Measurements from ENCODE around the gene TCP11L2.
A peak's percentile ranks its signal among the peaks of the same experiment; 100 is the strongest.
"Not testable (repeated sequence)": the region's sequence is repeated elsewhere in the genome, so short reads cannot be mapped to it uniquely, and the experiment has no call there.

The TCP11L2 gene

DNA sequence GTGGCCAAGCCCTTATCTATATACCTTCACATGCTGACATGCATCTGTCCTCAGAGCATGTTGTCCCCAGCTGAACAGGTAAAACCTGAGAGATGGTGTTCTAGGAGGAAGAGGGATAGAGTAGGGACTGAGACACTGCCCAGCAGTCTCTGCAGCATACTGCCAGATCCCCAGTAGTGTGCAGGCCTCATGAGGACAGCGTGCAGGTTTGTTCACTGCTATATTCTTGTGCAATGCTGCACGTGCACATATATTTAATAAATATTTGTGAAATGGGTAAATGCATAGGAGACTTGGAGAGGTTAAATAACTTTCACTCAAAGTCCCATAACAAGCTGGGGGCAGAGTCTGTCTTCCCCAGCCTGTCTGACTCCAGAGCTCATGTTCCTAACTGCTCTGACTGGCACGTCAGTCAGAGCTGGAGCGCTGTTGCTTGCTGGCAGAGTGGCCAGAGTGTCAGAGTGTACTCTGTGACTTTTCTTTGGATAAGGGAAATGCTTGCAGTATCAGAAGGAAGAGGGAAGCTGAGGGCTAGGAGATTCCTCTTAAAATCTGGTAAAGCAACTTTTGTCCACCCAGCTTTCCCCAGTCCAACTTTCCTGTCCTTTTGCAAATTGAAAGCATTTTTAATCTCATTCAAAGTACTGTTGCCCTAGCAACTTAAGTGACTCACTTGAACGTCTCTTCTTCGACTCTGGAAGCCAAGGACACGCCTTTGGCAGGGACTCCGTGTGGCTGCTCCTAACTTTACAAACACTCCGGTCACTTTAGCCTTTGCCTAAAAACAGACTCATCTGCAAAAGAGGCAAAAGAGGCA, 40.1 kb downstream of the TCP11L2 start:
- DNase-seq: peak in 7 of 56 donors; percentile 1 to 22 (median 8)

DNA sequence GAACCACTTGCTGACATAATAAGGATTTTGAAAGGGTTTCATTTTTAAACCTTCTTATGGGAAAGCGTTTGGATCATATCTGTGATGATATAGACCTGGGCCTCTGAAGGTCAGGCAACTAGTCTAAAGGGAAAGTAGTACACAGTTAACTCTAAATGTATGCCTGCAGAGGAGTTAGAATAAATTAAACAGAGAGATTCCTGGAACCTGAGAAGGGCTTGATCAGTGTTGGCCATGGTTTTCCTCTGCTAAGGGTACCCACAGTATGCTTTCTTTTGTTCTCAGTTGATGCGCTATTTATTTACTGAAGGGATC, 40.6 kb downstream of the TCP11L2 start:
- no peak for DNase-seq

- DNase-seq: no peak
Observed at GRCh38 chr12:106344131-106344530, 41.6 kb downstream of the TCP11L2 start.

GRCh38 chr12:106345746-106346145, 43.2 kb downstream of the TCP11L2 start:
- DNase-seq: peak in 29 of 56 donors; percentile 0 to 40 (median 17)

GRCh38 chr12:106348411-106348810, 45.9 kb downstream of the TCP11L2 start:
- DNase-seq: no peak

DNA sequence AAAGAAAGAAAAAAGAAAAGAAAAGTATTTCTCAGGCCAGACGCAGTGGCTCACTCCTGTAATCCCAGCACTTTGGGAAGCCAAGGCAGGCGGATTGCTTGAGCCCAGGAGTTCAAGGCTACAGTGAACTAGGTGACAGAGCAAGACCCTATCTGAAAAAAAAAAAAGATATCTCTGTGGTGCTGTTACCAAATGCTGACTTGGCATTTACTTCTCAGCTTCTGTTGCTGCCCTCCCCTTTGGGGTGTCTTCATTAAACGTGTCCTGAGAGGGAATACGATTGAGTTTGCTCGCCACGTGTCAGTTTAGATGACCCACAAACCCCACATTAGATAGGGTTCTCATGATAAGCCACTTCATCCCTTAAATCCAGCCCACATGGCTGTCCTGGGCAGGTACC, 50.6 kb downstream of the TCP11L2 start:
- no peak for DNase-seq

GRCh38 chr12:106357549-106358395, 55.2 kb downstream of the TCP11L2 start, which contains the start of gene POLR3B:
TSS of gene POLR3B (plus strand) at chr12:106357748. CDS start at chr12:106357880, 132 bp downstream.
- peak; percentile 58 to 99 (median 95) for DNase-seq

DNA sequence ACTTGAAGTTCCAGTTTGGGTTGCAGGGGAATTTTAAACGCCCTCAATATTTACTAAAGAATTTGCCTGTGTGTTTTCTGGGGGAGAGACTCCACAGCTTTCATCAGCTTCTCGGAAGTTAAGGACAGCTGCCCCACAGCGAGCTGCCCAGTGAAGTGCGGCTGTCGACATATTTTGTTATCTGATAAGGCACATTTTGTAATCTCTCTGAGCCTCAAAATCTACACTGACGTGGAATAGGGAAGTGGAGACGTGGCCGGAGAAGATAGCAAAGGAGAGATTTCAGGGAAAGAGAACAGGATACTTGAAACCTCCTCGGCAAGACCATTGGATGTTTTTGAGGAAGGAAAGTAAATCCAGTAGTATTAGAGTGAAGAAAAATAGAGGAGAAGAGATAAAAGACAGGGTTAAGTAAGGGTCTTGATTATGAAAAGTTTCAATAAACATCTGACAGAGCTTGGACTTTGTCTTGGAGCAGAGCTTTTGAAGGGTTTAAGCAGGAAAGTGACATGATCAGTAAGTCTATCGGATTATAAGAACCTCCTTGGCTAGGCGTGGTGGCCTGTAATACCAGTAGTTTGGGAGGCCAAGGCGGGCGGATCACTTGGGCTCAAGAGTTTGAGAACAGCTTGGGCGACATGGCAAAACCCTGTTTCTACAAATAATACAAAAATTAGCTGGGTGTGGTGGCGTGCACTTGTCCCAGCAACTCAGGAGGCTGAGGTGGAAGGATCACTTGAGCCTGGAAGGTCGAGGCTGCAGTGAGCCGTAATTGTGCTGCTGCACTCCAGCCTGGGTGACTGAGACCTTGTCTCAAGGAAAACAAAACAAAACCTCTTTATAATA, 56.1 kb downstream of the TCP11L2 start:
- peak in 5 of 56 donors; percentile 24 to 68 (median 29) for DNase-seq

DNA sequence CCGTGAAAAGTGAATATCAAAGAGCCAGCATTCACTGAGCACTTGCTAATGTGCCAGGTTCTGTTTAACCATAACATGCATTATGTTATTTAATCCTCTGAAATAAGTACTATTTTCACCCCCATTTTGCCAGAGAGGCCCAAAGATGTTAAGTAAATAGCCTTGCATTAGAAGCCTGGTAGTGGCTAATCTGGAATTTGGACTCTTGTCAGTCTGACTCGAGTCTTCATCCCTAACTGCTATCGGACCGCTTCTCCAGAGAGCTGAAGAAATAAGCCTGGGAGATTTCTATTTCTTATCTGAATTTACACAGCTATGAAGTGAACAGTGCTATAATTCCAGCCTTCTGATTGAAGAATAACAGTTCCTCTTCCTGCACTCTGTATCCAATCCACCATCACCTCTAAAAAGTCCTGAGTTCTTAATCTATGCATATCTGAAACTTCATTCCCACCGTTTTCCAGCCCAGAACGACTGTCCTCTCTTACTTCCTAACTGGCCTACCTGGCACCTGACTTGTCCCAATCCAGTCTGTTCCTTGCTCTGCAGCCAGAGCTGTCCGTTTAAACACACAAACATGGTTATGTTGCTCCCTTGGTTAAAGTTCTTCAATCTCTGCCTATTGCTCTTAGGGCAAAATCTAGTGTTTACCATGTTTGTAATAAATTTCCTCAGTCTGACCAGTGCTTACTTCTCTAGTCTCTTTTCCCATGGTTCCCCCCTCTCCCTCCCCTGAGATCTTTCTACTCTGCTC, 57.3 kb downstream of the TCP11L2 start:
- DNase-seq: no peak

DNA sequence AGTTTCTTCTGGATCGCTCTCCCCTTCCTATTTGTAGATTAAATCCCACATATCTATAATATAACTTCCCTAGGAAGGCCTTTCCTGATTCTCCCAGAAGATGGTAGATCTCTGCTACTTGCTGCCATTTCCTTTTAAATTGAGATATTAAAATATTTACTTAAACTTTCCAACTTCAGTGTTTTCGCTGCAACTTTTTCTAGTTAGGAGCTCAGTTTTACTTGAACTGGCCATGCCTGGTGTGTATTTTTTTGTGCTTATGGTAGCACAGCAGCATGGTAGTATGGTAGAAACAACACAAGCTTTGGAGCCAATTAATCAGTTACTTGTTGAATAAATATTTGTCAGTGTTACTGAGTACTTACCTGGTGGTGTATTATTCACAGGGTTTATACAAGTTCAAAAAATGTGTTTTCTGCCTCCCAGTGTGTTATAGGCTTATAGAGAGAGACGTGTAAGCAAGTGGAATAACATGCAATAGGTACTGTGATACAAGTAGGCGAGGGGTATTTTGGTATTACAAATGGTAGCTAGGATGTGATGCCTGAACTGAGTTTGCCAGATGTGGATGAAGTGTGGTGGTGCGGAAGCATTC, 58.0 kb downstream of the TCP11L2 start:
- no peak for DNase-seq

DNA sequence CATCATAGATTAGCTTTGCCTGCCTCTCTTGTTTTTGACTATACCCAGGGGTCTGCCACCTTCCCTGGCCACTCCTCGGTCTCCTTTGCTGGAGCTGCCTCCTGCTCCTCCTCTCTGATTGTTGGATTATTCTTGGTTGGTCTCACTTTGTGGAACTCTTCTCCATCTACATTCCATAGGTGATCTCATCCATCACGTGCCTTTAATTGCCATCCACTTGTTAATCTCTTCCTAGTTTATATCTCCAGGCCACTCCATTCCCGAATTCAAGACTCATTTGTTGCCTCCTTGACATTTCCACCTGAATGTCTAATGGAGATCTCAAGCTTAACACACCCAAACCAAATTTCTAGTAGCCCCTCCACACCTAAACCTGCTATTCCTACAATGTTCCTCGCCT, 60.4 kb downstream of the TCP11L2 start:
- no peak for DNase-seq

DNA sequence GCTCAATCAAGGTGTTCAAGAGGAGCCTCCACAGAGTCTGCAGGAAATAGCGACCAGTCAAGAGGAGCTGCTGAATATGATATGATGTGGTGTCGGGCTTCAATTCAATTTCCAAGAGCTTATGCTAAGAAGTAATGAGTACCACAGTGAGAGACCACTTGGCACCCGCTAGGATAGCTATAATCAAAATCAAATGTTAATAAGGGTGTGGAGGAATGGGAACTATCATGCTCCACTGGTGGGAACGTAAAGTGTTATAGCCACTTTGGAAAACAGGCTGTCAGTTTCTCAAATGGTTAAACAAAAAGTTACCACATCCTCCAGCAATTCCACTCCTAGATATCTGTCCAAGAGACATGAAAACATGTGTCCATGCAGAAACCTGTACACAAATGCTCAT, 61.7 kb downstream of the TCP11L2 start:
- no peak for DNase-seq

DNA sequence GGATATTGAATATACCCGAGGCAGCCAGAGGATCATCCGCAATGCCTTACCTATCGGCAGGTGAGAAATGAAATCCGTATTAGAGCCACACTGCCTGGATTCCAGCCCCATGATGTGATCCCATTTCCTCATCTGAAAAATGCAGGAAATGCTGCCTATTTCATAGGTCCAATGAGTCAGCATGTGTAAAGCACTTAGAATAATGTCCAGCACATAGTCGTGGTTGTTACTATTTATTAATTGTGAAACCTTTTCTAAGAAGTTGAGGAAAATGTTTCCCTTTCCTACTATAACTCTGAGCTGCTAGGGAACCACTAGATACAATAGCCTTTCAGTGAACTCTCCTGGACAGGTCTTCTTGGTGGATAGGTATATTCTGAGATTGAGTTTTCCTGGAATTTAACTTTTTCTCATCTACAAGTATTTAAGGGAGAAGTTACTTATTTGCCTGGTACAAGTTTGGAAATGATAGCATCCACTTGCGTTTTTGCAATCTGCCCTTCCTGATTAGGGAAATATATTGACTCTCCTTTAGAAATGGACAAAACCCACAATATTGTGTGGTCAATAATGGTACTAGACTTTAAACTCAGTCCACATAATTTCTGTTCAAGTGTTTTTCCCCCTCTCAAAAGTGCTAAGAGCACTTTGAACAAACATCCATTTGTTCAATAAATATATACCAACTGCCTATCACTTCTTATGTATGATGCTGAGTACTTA, 67.3 kb downstream of the TCP11L2 start:
- no peak for DNase-seq

GRCh38 chr12:106378788-106379187, 76.3 kb downstream of the TCP11L2 start:
- no peak for DNase-seq

GRCh38 chr12:106380954-106381353, 78.4 kb downstream of the TCP11L2 start:
- DNase-seq: no peak

GRCh38 chr12:106381866-106382265, 79.3 kb downstream of the TCP11L2 start:
- DNase-seq: not testable (repeated sequence)

GRCh38 chr12:106386813-106387535, 84.4 kb downstream of the TCP11L2 start:
- no peak for DNase-seq

GRCh38 chr12:106387848-106388377, 85.4 kb downstream of the TCP11L2 start:
- DNase-seq: no peak

DNA sequence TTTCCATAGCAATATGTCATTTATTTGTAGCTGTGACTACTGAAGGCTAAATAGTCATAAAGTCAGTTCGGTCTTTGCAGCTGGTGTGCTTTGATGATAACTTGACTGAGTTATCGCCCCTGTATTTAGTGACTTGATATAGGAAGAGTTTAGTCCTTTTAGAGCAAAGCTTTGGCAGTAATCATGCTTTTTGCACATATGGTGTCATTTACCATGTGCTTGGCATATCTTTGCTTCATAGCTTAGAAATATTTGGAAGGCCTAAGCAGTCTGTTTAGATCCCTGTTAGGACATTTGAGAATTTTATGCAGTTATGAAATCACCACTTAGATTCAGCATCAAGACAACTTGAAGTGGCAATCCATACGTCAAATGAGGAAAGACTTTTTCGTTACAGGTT, 86.6 kb downstream of the TCP11L2 start:
- no peak for DNase-seq

Measured in nucleus accumbens (tissue), 56 donors.